GM19324 (cell line): ENCODE data around the gene TP53.

Experiments used
- ATAC-seq: cut with Tn5 transposase; IDR thresholded peaks from one replicate; pipeline ENCODE4 v1.9.1; 2021; ENCODE audit warnings: mild to moderate bottlenecking, moderate library complexity; ENCODE audit not compliant: unreplicated experiment, low FRiP score

Gene TP53

DNA sequence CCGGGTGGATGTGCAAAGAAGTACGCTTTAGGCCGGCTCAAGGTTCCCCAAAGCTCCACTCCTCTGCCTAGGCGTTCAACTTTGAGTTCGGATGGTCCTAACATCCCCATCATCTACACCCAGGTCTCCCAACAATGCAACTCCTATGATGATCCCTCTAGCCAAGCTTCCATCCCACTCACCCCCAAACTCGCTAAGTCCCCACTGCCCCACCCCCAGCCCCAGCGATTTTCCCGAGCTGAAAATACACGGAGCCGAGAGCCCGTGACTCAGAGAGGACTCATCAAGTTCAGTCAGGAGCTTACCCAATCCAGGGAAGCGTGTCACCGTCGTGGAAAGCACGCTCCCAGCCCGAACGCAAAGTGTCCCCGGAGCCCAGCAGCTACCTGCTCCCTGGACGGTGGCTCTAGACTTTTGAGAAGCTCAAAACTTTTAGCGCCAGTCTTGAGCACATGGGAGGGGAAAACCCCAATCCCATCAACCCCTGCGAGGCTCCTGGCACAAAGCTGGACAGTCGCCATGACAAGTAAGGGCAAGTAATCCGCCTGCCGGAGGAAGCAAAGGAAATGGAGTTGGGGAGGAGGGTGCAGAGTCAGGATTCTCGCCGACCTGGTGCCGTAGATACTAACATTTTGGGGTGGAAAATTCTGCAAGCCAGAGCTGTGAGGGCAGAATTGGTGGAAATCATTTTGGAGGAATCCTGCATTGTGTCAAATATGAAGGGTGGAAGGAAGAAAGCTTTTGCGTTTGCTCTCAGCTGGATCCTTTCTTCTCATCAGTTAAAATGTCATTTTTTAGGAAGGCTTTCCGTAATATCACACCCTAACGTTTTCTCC, at the start of gene TP53:
Gene TP53 (minus strand): TSS at position 419 of the 836 bp plus-strand sequence. CDS start 10,896 bp downstream, outside the sequence.
- no peak for ATAC-seq

DNA sequence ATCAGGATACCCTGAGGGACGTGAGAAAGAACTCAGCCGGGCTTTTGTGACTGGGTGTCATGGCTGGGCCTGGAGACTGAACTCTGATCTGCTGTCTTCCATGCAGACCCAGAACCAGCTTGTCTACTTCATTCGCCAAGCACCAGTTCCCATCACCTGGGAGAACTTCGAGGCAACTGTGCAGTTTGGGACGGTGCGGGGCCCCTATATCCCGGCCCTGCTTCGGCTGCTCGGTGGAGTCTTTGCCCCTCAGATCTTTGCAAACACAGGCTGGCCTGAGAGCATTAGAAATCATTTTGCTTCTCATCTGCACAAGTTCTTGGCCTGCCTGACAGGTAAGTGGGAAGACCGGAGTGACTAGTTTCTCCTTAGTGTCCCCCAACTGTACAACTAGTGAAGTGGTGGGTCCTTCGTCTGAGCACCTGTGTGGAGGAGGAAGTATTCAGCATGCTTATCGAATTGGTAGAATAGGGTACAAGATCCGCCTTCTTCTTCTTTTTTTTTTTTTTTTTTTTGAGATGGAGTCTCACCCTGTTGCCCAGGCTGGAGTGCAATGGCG, 45.8 kb upstream of the TP53 start:
- ATAC-seq: no peak

DNA sequence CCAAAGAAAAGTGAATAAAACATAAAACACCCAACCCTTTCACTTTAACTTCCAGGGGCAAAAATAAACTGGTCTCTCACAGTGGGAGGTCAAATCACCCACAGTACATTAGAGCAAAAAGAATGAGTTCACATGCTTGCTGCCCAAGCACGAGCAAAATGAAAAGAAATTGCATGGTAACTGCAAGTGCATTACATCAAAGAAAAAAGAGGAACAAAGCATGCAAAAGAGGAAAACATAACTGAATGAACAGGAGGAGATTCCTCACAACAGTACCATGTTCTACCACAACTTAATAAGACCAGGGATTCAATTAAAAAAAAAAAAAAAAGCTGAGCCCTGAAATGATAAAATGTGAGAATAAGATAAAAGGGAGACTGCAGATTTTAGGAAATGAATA, 42.5 kb upstream of the TP53 start:
- no peak for ATAC-seq

DNA sequence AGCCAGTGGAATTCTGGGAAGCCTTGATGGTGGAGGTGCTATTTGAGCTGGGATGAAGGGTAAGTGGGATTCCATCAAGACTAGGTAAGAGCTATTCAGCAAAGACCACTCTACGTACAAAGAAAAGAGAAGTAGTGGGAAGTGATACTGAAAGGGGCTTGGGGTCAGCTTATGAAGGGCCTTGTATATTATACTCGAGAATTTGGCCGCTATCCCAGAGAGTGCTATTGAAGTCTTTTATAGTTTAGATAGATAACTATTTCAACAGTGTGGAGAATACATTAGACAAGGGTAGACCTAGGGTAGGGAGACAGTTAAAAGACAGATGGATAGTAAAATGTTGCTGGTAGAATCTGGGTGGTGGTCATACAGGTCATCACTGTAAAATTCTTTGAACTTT, 40.6 kb upstream of the TP53 start:
- no peak for ATAC-seq

DNA sequence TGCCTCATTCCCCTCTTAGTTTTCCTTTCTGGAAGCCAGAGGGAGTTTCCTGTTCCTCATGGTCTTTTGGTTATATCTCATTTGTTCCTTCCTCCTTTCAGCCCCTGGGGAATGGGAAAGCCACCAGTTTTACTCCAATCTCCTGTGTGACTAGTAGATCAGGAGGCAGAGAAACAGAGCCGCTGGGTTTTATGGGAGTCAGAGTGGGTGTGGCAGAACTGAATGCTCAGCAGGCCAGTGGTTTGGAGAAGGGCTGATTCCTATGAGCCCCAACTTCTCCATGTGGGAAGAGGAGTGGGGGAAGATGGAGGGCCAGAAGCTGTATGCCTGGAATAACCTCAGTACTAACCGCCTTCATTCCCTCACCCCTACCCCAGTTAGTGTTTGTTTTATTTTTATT, 34.3 kb upstream of the TP53 start:
- ATAC-seq: no peak

DNA sequence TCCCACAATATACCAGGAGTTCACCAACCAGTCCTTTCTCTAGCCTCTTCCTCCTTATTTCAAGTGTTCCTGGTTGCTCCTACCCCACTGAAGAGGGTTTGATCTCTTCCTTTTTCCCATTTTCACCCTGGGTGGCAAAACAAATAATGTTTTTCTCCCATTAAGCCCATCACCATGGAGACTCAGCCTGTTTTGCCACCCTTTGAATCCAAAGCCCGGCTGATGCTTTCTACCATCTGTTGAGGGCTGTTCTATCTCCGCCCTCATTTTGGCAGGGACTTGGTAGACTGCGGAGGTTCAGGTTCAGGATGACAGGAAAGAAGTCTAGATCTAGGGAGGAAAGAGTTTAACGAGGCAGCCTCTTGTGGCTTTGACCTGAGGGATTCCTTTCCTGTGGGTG, 32.8 kb upstream of the TP53 start:
- ATAC-seq: no peak

DNA sequence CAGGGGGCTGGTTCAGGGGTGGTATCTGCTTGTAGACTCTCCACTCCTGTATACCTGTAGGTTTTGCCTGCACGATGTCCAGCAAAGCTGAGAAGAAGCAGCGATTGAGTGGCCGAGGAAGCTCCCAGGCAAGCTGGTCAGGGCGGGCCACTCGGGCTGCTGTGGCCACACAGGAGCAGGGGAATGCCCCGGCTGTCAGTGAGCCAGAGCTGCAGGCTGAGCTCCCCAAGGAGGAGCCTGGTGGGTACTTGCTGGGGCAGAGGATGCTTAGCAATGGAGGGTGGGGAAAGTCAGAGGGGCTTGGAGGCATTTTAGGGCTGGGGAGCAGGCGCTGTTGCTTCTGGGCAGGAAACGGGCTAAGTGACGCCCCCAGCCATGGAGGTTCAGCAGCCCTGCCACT, 32.4 kb upstream of the TP53 start:
- ATAC-seq: no peak

DNA sequence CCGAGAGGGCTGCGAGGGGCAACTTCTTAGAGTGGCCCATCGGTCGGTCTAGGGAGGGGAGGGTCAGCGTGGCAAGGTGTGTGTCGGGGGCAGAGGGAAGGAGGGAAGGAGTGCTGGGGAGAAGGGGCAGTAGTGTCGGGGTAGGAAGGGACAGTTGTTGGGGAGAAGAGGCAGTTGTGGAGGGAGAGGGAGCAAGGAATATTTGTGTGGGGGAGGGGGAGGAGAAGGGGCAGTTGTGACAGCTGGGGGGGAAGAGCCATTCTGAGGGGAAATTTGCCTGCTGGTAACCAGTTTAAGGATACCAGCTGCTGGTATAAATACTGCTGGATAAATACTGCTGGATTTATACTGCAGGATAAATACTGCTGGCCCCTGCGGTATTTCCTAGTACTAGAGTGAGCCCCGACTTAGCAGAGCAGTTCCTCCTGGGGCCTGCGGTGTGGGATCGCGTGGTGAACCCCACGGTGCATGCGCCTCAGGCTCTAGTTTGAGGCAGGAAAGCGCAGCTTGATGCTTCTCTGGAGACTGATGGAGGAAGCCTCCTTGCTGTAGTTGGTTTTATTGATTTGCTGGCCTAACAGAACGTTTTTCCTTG, 30.6 kb upstream of the TP53 start:
- no peak for ATAC-seq

DNA sequence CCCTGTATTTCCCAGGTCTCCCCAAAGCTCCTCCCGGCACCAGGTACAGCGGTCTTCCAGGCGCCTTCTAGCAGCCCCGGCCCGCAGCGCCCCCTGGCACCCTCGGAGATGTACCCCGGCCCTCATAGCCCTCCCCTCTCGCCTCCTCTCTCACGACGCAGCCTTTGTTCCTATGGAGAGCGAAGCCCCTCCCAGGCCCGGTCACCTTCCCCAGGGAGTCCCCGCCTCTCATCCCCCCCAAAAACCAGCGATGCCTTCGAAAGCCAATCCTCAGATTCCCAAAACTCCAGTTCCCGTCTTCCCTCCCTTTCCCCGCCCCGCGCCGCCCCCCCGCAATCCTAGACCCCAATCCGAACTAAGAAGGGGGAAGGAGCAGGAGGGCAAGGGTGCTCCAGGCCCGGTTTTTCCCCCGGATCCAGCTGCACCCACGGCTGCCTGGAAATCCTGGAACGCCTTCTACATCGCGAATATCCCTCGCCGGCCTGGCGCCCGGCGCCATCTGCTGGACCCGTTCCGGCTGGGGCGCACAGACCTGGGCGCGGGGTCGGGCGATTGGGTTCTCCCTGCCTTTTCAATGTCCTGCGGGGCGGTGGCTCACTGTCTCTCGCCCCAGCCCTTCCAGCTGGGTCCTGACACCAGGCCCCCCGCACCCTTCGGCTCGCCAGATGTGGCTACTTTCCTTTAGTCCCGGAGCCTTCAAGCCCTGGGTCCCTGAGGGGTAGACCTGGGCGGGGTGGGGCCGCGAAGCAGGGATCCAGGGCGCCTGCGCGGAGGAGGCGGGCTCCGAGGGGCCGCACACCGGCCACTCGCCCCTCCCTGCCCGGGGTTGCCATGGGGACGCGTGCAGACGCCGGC, 29.8 kb upstream of the TP53 start, which contains the start of gene DNAH2:
Gene DNAH2 (plus strand): TSS at position 844 of the 855 bp plus-strand sequence. CDS start 1,991 bp downstream, outside the sequence.
- ATAC-seq: no peak

DNA sequence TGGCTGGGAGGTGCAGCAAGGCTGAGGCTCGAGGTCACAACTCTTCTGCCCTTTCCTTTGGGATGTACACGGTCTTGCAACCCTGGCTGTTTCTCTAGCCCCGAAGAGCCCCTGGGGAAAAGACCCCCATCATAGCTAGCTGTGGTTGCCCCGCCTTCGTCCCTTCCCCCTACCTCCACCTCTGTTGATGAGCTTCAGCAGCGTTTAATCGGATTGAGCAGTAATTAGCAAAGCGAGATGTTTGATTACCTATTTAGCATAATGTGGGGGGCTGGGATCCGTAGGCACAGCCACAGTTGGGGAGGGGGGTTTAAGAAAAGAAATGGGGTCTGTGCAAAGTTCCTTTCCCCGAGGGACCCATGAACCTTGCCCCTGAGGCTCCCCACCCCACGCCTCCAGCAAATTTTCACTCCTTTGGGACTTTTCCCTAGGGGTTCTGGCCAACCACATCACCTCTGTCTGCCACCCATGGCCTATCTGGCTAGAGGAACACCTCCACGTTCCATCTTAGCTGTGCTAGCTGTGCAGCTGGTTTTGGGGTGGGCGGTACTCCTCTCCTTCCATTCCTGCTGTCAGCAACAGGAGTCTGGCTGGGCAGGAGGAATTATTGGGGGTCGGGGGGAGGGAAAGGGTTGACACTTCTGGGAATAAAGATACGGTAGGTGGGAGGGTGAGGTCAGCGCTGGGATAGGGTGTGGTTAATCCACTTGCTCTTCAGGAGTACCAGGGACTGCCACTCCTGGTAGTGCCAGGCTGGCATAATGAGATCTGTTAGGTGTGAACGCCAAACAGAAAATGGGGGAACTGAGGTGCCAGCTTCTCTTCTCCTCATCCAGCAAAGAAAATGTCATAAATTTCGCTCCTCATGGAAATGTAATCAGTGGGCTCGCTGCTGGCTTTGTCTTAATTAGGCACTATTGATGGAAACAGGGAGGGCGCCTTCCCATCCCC, 28.9 kb upstream of the TP53 start:
- no peak for ATAC-seq

DNA sequence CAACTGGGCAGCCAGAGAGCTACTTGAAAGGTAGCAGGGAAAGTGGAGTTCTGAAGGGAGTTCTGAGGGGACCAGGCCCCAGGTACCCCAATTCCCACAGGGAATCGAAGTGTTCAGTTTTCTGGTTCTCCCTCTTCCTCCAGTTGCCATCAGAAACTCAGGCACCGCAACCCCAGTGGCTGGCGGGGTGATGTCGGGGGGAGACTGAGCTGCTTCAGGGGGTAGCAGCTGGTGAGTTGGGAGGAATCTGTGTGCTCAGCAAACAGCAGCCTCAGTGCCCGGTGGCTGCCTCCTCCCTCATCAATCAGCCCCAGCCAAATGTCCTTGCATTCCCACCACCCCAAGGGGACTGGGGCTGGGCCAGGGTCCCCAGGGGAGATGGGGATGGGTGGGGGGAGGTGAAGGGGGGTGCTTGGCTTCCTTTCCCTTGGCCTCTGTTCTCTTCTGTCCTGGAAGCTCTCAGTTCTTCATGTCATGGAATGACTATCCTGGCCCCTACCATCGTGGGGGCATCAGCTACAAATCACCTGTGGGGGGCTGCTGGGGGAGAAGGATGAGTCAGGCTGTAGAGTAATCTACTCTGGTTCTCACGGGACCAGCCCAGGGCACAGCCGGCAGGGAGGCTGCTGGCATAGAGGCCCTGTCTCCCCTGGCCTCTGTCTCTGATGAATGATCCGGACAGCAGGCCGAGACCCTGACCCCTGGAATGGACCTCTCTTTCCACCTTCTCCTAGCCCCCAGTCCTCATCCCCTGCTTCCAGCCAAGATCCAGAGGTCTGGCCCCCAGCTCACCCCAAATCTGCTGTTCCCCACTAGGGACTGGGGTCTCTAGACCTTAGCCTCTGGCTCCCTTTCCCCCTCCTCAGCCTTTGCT, 27.7 kb upstream of the TP53 start:
- no peak for ATAC-seq

DNA sequence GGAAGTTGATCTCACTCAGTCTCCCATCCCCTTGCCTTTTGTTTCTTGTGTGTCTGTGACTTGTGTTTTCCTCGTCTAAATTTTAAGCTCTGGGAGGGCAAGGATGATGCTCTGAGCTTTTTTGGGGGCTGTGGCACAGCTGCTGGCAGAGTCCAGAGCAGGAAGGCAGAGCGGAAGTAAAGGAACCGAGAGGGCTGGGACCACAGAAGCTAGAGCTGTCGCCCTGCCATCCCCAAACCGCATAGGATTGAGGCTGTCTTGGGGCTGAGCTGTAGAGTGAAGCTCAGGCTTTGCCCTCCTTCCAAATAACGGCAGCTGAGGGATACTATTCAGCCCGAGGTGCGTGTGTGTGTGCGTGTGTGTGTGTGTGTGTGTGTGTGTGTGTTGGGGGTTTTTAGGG, 26.5 kb upstream of the TP53 start:
- ATAC-seq: no peak

DNA sequence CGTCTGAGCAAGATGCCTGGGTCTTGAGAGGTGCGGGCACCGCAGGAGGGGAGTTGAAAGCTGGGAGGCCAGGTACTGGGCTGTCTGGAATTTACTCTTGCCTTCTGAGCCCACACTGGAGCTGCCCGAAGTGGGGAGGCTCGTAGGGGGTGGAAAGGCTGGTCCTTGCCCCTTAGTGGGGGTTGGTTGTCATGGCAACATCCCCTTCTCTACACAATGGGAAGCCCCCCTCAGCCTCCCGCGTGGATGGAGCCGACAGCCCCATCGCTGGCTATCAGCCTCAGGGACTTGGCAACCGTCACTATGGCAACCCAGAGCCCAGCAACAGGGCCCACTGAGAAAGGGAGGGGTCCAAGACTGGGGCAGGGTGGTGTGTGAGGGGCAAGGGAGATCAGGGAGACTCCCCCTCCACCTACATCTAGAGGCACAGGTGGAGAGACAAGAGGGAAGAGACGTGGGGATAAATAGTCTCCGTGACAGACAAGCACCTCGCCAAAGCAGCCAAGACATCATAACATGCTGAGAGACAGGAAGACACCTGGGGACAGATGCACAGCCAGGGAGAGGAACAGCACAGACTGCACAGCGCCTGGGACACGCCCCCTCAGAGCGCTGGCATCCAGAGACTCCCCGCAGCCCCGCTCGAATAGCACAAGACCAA, 25.0 kb upstream of the TP53 start:
- no peak for ATAC-seq

DNA sequence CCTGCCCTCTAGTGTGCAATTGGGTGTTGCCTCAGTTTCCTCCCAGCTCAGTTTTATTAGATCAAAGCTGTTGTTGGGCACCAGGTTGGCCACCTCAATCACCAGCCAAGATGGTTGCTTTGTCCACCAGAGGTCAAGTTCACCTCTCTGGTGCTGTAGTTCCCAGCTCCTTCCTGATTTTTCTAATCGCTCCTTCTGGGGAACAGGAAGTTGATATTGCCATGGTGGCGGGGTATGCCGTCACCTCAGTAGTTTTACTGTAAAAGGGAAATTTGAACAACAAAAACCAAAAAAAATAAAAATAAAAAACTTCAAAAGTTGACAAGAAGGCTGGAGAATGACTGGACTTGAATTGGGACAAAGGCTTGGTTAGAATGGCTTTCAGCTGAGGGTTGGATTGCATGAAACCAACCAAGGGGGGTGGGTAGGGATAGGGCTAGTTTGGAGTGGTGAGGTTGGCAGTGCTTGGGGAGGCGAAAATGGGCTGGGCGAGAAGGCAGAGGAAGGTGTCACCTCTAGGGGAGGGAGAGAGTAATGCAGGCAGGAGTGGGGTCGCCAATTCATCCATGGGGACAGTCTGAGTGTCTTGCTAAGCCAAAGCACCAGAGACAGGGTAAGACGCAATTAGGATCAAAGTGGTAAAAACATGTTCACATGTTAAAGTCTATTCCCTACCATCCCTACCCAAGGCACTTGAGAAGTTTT, 23.9 kb upstream of the TP53 start:
- ATAC-seq: no peak

DNA sequence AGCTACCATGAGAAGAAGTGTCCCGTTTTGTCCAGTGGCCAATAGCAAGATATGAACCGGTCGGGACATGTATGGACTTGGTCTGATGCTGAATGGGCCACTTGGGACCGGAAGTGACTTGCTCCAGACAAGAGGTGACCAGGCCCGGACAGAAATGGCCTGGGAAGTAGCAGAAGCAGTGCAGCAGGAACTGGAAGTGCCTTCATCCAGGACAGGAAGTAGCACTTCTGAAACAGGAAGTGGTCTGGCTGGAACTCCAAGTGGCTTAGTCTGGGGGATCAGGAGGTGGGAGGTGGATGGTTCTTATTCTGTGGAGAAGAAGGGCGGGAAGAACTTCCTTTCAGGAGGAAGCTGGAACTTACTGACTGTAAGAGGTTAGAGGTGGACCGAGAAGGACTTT, 23.0 kb upstream of the TP53 start:
- no peak for ATAC-seq

DNA sequence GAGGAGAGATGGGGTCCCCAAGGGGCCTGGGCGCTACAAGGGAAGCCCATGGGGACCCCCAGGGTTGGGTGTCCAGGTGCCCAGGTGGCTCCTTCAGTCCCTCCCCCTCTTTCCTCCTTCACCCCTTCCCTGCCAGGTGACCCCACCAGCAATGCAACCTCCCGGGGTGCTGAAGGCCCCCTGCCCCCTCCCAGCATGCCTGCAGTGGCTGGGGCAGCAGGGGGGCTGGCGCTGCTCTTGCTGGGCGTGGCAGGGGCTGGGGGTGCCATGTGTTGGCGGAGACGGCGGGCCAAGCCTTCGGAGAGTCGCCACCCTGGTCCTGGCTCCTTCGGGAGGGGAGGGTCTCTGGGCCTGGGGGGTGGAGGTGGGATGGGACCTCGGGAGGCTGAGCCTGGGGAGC, 21.7 kb upstream of the TP53 start:
- no peak for ATAC-seq

DNA sequence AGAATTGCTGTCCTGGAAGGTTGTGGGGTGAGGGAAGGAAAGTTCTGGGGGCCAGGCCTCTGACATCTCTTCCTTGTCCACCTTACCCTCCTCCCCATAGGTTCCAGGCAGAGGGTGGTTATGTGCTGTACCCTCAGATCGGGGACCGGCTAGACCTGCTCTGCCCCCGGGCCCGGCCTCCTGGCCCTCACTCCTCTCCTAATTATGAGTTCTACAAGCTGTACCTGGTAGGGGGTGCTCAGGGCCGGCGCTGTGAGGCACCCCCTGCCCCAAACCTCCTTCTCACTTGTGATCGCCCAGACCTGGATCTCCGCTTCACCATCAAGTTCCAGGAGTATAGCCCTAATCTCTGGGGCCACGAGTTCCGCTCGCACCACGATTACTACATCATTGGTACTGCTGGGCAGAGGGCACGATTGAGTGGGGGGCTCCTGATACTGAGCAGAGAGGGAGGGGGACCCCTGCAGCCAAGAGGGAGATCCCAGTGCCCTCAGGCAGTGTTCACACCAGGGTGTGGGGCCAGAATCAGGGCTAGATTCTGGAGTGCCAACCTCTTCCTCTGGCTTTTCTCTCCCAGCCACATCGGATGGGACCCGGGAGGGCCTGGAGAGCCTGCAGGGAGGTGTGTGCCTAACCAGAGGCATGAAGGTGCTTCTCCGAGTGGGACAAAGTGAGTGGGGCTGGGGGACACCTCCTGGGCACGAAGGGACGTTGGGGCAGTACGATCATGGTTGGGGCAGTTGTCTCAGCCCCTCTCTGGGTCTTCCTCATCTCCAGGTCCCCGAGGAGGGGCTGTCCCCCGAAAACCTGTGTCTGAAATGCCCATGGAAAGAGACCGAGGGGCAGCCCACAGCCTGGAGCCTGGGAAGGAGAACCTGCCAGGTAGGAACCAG, 20.8 kb upstream of the TP53 start:
- no peak for ATAC-seq
